GOT3 (cell line): Measurements from ENCODE around the gene SH2D3C.

Experiments
- DNase-seq: peaks from one replicate; lab custom pipeline; 2025; ENCODE audit warnings: mixed read lengths; lab: John Stamatoyannopoulos, UW

The SH2D3C gene

GRCh38 chr9:127698985-127699670 is 79.3 kb downstream of the SH2D3C start:
- no peak for DNase-seq

DNA sequence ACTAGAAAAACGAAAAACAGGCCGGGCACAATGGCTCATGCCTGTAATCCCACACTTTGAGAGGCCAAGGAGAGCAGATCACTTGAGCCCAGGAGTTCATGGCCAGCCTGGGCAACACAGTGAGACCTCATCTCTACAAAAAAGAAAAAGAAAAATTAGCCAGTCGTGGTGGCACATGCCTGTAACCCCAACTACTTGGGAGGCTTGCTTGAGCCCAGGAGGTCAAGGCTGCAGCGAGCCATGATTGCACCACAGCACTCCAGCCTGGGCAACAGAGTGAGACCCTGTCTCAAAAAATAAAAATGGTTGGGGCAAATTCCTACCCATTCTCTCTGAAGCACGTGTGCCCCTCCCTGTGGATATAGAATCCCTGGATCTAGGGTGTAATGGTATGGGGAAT is 80.1 kb downstream of the SH2D3C start:
- DNase-seq, result no peak

DNA sequence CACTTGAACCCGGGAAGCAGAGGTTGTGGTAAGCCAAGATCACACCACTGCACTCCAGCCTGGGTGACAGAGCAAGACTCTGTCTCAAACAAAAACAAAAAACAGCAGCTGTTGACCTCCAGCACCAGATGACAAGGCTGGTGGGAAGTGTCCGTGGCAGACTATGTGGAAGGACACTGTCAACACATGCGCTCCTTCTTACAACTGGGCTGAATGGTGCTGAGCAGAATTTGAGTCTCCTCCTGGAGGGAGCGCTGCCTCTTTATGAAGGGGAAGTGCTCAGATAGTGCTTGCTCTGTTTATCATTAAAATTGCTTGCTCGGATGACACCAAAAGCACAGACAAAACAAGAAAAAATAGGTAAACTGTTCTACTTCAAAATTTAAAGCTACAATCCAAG is 80.9 kb downstream of the SH2D3C start:
- DNase-seq, result no peak

- no peak for DNase-seq
These were observed 83.4 kb downstream of the SH2D3C start for GRCh38 chr9:127694890-127695720.

- no peak for DNase-seq
These were observed 84.8 kb downstream of the SH2D3C start for GRCh38 chr9:127693697-127694096.

- no peak for DNase-seq
These were observed 85.3 kb downstream of the SH2D3C start for GRCh38 chr9:127693143-127693542.

- no peak for DNase-seq
These were observed 86.4 kb downstream of the SH2D3C start for GRCh38 chr9:127692071-127692470.

- DNase-seq, result no peak
These were observed 87.7 kb downstream of the SH2D3C start for GRCh38 chr9:127690735-127691134.

DNA sequence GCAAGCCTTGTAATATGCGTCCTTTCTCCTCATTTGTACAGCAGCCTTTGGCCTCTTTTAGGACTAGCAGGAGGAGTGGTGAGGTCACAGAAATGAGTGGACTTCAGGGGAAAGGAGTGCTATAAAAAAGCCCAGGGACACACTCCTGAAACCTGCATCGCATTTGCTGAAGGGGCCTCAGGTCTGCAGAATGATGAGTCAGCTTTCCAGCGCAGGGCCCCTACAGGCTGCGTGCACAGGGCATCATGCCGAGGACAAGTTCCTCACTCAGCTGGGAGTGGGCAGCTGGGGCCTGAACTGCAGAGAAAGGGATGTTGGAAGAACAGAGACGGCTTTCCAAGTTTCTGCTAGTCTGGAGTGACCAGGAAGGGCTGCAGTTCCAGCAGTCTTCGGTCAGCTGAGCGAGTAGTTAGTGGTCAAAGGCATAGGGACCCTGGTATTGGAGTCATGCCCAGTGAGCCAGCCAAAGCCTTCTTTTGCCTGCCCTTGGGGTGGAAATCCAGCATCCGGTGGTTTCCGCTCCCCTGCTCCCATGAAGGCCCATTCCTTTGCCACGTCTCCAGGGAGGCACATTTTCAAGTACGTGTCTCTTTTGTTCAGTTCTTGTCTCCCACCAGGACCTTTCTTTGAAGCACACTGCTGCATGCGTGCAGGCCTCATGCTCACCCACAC is 89.0 kb downstream of the SH2D3C start:
- no peak for DNase-seq
